K562 (cell line): ENCODE data around the gene ZBTB48.

Source experiments
- DPF2 ChIP-seq: fragments of 450-650 bp; IDR thresholded peaks from 2 replicates; pipeline ENCODE4 v1.6.1; 2016
- EP300 ChIP-seq: IDR thresholded peaks from 2 replicates; pipeline ENCODE4 v1.6.1; 2012; ENCODE audit warnings: low read length, improper control_type of control experiment
- HNRNPUL1 ChIP-seq: fragments of 200-400 bp; formaldehyde crosslinking; IDR thresholded peaks from 2 replicates; pipeline ENCODE4 v1.6.1; 2017; ENCODE audit warnings: low read length
- HOXB6 ChIP-seq: fragments of 250-450 bp; sonication (Bioruptor Pico); IDR thresholded peaks from 2 replicates; pipeline ENCODE4 v1.5.1; 2022; ENCODE audit warnings: mild to moderate bottlenecking, borderline replicate concordance
- NFYB ChIP-seq: IDR thresholded peaks from 2 replicates; pipeline ENCODE4 v1.6.1; 2011; ENCODE audit warnings: mild to moderate bottlenecking, moderate library complexity; ENCODE audit not compliant: insufficient read length; ENCODE audit errors: extremely low read depth
- OTX1 ChIP-seq: fragments of 450-650 bp; formaldehyde crosslinking; IDR thresholded peaks from 2 replicates; pipeline ENCODE4 v1.4.0; 2022; ENCODE audit warnings: mild to moderate bottlenecking
- SMC3 ChIP-seq: conservative IDR thresholded peaks from 2 replicates; pipeline ENCODE4 v1.6.1; 2011; ENCODE audit warnings: low read depth, low read length, improper control_type of control experiment; ENCODE audit not compliant: insufficient read depth
- ZNF77 ChIP-seq: fragments of 250-450 bp; sonication (Bioruptor Pico); IDR thresholded peaks from 2 replicates; pipeline ENCODE4 v1.5.0; 2020
- TF ChIP-seq, protein P1 (sequence below), 2 experiments: fragments of 450-650 bp in 1 of 2; sonication (generic) in 1 of 2; formaldehyde crosslinking in 1 of 2; IDR thresholded peaks in 1 of 2; conservative IDR thresholded peaks in 1 of 2; 2 replicates each; pipeline versions ENCODE4 v1.6.1 to v1.8.1; 2016 to 2023; ENCODE audit warnings: mild to moderate bottlenecking in 2 of 2, moderate library complexity in 2 of 2, inconsistent platforms in 1 of 2, missing genetic modification reagents in 1 of 2
- TF ChIP-seq, protein P2 (sequence below), 3 experiments: IDR thresholded peaks in 2 of 3; conservative IDR thresholded peaks in 1 of 3; 2 replicates each; pipeline ENCODE4 v1.5.1; 2011 to 2012; ENCODE audit warnings: low read length in 3 of 3, mild to moderate bottlenecking in 3 of 3, control low read depth in 2 of 3, improper control_type of control experiment in 1 of 3, inconsistent platforms in 1 of 3, low read depth in 1 of 3, mixed read lengths in 1 of 3, moderate library complexity in 1 of 3; ENCODE audit not compliant: insufficient read depth in 2 of 3

DNA sequence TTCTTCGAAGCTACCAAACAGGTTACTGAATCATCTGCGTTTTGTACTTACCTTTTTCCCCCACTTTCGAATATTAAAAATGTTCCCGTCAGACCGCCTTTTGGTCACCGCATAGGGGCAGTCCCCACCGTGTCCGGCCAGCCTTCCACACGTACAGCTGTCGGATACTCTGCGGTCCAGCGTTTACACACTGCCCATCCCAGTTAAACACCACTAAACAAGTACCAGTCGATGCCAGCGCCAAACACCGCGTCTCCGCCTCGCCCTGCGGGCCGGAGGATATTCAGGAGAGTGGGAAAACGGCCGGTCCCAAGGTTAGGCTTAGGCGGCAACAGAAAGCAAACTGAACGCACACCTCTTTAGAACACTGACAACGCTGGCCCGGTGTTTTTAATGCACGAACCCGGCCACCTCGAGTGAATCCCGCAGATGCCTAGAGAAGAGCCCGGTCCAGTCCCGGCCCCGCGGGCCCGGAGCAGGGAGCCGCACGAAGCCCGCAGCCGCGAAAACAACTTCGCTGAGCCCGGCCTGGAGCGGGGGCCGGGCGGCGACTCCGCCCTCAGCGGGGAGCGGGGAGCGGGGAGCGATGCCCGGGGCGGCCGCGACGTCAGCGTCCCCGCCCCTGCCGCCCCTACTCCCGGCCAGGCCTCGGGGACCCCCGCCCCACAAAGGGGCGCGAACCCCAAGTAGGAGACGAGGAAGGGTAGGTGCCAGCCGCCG is 33.0 kb downstream of the ZBTB48 start:
- no peak for TF ChIP-seq SMC3
- TF ChIP-seq, protein P1, sequence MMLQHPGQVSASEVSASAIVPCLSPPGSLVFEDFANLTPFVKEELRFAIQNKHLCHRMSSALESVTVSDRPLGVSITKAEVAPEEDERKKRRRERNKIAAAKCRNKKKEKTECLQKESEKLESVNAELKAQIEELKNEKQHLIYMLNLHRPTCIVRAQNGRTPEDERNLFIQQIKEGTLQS (IDR thresholded peaks at IDR 0.05), result no peak
- TF ChIP-seq, protein P1 (CRISPR knock-in tag; conservative IDR thresholded peaks at IDR 0.05), result no peak
- TF ChIP-seq ZNF77 (CRISPR knock-in tag), result no peak
- TF ChIP-seq EP300, result no peak
- no peak for TF ChIP-seq OTX1
- TF ChIP-seq HNRNPUL1, result no peak
- TF ChIP-seq NFYB, result no peak
- no peak for TF ChIP-seq HOXB6 (CRISPR knock-in tag)
- TF ChIP-seq, protein P2, sequence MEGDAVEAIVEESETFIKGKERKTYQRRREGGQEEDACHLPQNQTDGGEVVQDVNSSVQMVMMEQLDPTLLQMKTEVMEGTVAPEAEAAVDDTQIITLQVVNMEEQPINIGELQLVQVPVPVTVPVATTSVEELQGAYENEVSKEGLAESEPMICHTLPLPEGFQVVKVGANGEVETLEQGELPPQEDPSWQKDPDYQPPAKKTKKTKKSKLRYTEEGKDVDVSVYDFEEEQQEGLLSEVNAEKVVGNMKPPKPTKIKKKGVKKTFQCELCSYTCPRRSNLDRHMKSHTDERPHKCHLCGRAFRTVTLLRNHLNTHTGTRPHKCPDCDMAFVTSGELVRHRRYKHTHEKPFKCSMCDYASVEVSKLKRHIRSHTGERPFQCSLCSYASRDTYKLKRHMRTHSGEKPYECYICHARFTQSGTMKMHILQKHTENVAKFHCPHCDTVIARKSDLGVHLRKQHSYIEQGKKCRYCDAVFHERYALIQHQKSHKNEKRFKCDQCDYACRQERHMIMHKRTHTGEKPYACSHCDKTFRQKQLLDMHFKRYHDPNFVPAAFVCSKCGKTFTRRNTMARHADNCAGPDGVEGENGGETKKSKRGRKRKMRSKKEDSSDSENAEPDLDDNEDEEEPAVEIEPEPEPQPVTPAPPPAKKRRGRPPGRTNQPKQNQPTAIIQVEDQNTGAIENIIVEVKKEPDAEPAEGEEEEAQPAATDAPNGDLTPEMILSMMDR (IDR thresholded peaks at IDR 0.05 in 2 of 3, conservative IDR thresholded peaks at IDR 0.05 in 1 of 3; ENCODE audit: insufficient read depth in 2 of 3, low read depth in 1 of 3, low read length in 3 of 3), result peak; percentile 19 to 29 (median 25); a peak in 2 of 6 replicates
- TF ChIP-seq DPF2, result no peak; the same call in none of the 2 replicates
